Keratinocyte (primary cell): ENCODE results near the gene ZMAT3. TPM values are rescaled to one million over a fixed set of nuclear protein-coding genes. Genes with fewer than 3 reads are reported as not detected.

Experiments
- DNase-seq: peaks from one replicate; pipeline ENCODE4 v3.0.0-alpha.2; 2011; ENCODE audit warnings: low read depth, missing footprints, low spot score
- FAIRE-seq: peaks from 2 replicates; lab custom pipeline; 2011; peaks lifted over from hg19 to GRCh38; lab: Jason Lieb, UNC
- H2AFZ ChIP-seq: 2 replicates; pipeline ENCODE4 v1.6.0; 2012; ENCODE audit warnings: low read length, control low read depth, inconsistent platforms; ENCODE audit not compliant: control insufficient read depth
- H3K27ac ChIP-seq: 2 replicates; pipeline ENCODE4 v1.5.1; 2011; ENCODE audit warnings: low read length; ENCODE audit not compliant: control insufficient read depth, insufficient read depth
- H3K27me3 ChIP-seq: 3 replicates; pipeline ENCODE4 v1.6.0; 2011; ENCODE audit warnings: low read length; ENCODE audit not compliant: control insufficient read depth, insufficient read depth; ENCODE audit errors: extremely low read depth
- H3K36me3 ChIP-seq, 2 experiments: 2 replicates in 1 of 2; 3 replicates in 1 of 2; pipeline ENCODE4 v1.5.1; 2011; ENCODE audit warnings: low read length in 2 of 2, mild to moderate bottlenecking in 1 of 2; ENCODE audit not compliant: control insufficient read depth in 2 of 2, insufficient read depth in 2 of 2; ENCODE audit errors: extremely low read depth in 1 of 2
- H3K4me1 ChIP-seq: 3 replicates; pipeline ENCODE4 v1.5.1; 2011; ENCODE audit warnings: low read length; ENCODE audit not compliant: control insufficient read depth, insufficient read depth; ENCODE audit errors: extremely low read depth
- H3K4me2 ChIP-seq: 3 replicates; pipeline ENCODE4 v1.6.0; 2011; ENCODE audit warnings: low read depth, low read length; ENCODE audit not compliant: control insufficient read depth, insufficient read depth; ENCODE audit errors: extremely low read depth
- H3K4me3 ChIP-seq, 3 experiments: fragments of 200-600 bp in 1 of 3; sonication (generic) in 1 of 3; 2 replicates in 2 of 3; 3 replicates in 1 of 3; pipeline ENCODE4 v1.5.1; 2011 to 2016; ENCODE audit warnings: low read length in 3 of 3, mild to moderate bottlenecking in 3 of 3, control low read depth in 2 of 3, inconsistent platforms in 1 of 3, low read depth in 1 of 3, mixed read lengths in 1 of 3, mixed run types in 1 of 3, moderate library complexity in 1 of 3; ENCODE audit not compliant: control insufficient read depth in 2 of 3, insufficient read depth in 2 of 3; ENCODE audit errors: extremely low read depth in 1 of 3
- H3K79me2 ChIP-seq: 2 replicates; pipeline ENCODE4 v1.6.0; 2012; ENCODE audit warnings: low read length; ENCODE audit not compliant: control insufficient read depth, insufficient read depth
- H3K9ac ChIP-seq: 3 replicates; pipeline ENCODE4 v1.6.0; 2011; ENCODE audit warnings: low read length; ENCODE audit not compliant: control insufficient read depth, insufficient read depth; ENCODE audit errors: extremely low read depth
- H3K9me1 ChIP-seq: 3 replicates; pipeline ENCODE4 v1.6.0; 2011; ENCODE audit warnings: low read length; ENCODE audit not compliant: control insufficient read depth, insufficient read depth; ENCODE audit errors: extremely low read depth
- H3K9me3 ChIP-seq: 2 replicates; pipeline ENCODE4 v1.5.1; 2012; ENCODE audit warnings: low read depth, low read length; ENCODE audit not compliant: control insufficient read depth
- H4K20me1 ChIP-seq: 3 replicates; pipeline ENCODE4 v1.6.0; 2011; ENCODE audit warnings: low read length; ENCODE audit not compliant: control insufficient read depth, insufficient read depth; ENCODE audit errors: extremely low read depth
- CTCF ChIP-seq, 3 experiments: IDR thresholded peaks in 1 of 3; conservative IDR thresholded peaks in 1 of 3; optimal IDR thresholded peaks in 1 of 3; 2 replicates in 2 of 3; 3 replicates in 1 of 3; pipeline versions ENCODE3 to v1.5.1; 2011; ENCODE audit warnings: low read length in 3 of 3, mild to moderate bottlenecking in 3 of 3, moderate library complexity in 2 of 3, control low read depth in 1 of 3, inconsistent platforms in 1 of 3; ENCODE audit not compliant: insufficient read depth in 2 of 3; ENCODE audit errors: extremely low read depth in 1 of 3
- EZH2 ChIP-seq: IDR thresholded peaks from one replicate; pipeline ENCODE4 v1.6.1; 2012; ENCODE audit warnings: inconsistent platforms, mild to moderate bottlenecking, low read length, moderate library complexity
- dilution Hi-C: fragments of 300-500 bp; cut with MboI; formaldehyde crosslinking; loops from one replicate; pipeline ENCODE4 v1.7.0; 2020; ENCODE audit warnings: low sequenced_read_pairs; ENCODE audit not compliant: extremely low pct_ligation_motif_present
- polyA plus RNA-seq, 5 experiments: library from polyadenylated mRNA; depleted of rRNA in 3 of 5; stranded (reverse) in 3 of 5; stranded (forward) in 1 of 5; unstranded in 1 of 5; fragments of >200 nt; gene quantifications; 1 replicate in 1 of 5; 2 replicates in 3 of 5; 3 replicates in 1 of 5; pipeline versions ENCODE4 v1.2.1 to v1.2.3, GENCODE V29; 2011 to 2012; ENCODE audit warnings: missing spikeins in 2 of 5, low read depth in 1 of 5, low replicate concordance in 1 of 5

Gene ZMAT3
- polyA plus RNA-seq, 1 donor (not counting 4 experiments of a cell fraction or from before 2014, with no cell fraction given): 15.5 TPM

- no peak overlapping the region for H3K4me3 ChIP-seq
- no peak overlapping the region for H3K27ac ChIP-seq
- no peaks in the 10 kb centered on the region for H3K4me1 ChIP-seq
- H2AFZ ChIP-seq: no peak overlapping the region
- TF ChIP-seq CTCF (optimal IDR thresholded peaks at IDR 0.05 in 1 of 3, IDR thresholded peaks at IDR 0.05 in 1 of 3, conservative IDR thresholded peaks at IDR 0.05 in 1 of 3; ENCODE audit: extremely low read depth in 1 of 3, insufficient read depth in 2 of 3, low read length in 3 of 3) (no peak), EZH2 (no peak)
- no peaks in the 10 kb centered on the region for H3K79me2 ChIP-seq
- no peaks in the 10 kb centered on the region for H3K9me1 ChIP-seq
- DNase-seq: no peak
- H3K27me3 ChIP-seq: no peaks in the 10 kb centered on the region
- H3K9ac ChIP-seq: no peak overlapping the region
- H4K20me1 ChIP-seq: no peaks in the 10 kb centered on the region
- dilution Hi-C loops: no loop called here
- H3K4me2 ChIP-seq: no peak overlapping the region
- FAIRE-seq: no peak
- H3K36me3 ChIP-seq: no peaks in the 10 kb centered on the region
- H3K9me3 ChIP-seq: no peaks in the 10 kb centered on the region
These were observed 22.2 kb upstream of the ZMAT3 start for GRCh38 chr3:179093807-179094206.

GRCh38 chr3:179091113-179091512 lies 19.5 kb upstream of the ZMAT3 start:
- H3K27ac ChIP-seq: no peak overlapping the region
- no peaks in the 10 kb centered on the region for H3K36me3 ChIP-seq
- no peak overlapping the region for H3K4me2 ChIP-seq
- H3K27me3 ChIP-seq: no peaks in the 10 kb centered on the region
- H3K9me3 ChIP-seq: no peaks in the 10 kb centered on the region
- H3K79me2 ChIP-seq: no peaks in the 10 kb centered on the region
- H2AFZ ChIP-seq: no peak overlapping the region
- no peaks in the 10 kb centered on the region for H4K20me1 ChIP-seq
- H3K9ac ChIP-seq: no peak overlapping the region
- FAIRE-seq (no peak), DNase-seq (no peak)
- no peaks in the 10 kb centered on the region for H3K4me1 ChIP-seq
- H3K4me3 ChIP-seq: no peak overlapping the region
- TF ChIP-seq CTCF (optimal IDR thresholded peaks at IDR 0.05 in 1 of 3, IDR thresholded peaks at IDR 0.05 in 1 of 3, conservative IDR thresholded peaks at IDR 0.05 in 1 of 3; ENCODE audit: extremely low read depth in 1 of 3, insufficient read depth in 2 of 3, low read length in 3 of 3) (no peak), EZH2 (no peak)
- dilution Hi-C loops: no loop called here
- H3K9me1 ChIP-seq: no peaks in the 10 kb centered on the region
